Measurements from ENCODE around the gene RPL26.
A peak's percentile ranks its signal among the peaks of the same experiment; 100 is the strongest.
"Not testable (repeated sequence)": the region's sequence is repeated elsewhere in the genome, so short reads cannot be mapped to it uniquely, and the experiment has no call there.

Gene RPL26

DNA sequence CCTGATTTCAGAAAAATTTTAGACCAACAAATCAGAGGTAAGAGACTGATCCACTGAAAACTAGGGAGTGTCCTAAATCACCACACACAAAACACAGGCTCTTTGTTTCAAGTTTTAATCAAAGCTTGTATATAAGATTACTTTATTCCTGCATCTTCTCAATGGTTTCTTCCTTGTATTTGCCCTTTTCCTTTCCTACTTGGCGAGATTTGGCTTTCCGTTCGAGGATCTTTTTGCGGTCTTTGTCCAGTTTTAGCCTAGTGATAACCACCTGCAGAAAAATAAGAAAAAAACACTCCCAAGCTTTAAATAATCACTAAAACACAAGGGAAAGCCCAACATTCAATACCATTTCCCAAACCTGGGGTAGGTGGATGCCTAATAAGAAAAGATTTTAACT, 5.6 kb downstream of the RPL26 start:
- H3K36me3 ChIP-seq = peaks cover 55% of the 10 kb centered on the region
- no peak overlapping the region for H3K4me3 ChIP-seq (ENCODE audit: low read depth, low read length)
- H3K27me3 ChIP-seq (ENCODE audit: insufficient read depth, low read depth, severe bottlenecking) = no peaks in the 10 kb centered on the region
- no peak for TF ChIP-seq CTCF (IDR thresholded peaks at IDR 0.05; ENCODE audit: low read depth, low read length)
- peak overlapping the region; percentile 55 for H3K27ac ChIP-seq
- DNase-seq = no peak
- H3K9me3 ChIP-seq (ENCODE audit: severe bottlenecking) = no peaks in the 10 kb centered on the region

- Histone ChIP-seq H3K27me3 (ENCODE audit: insufficient read depth, low read depth, severe bottlenecking) (no peaks in the 10 kb centered on the region), H3K9me3 (ENCODE audit: severe bottlenecking) (no peaks in the 10 kb centered on the region), H3K36me3 (peaks cover 48% of the 10 kb centered on the region), H3K27ac (peak within 1 kb of the TSS; percentile 90), H3K4me3 (ENCODE audit: low read depth, low read length) (peak within 1 kb of the TSS; percentile 84)
- TF ChIP-seq CTCF (IDR thresholded peaks at IDR 0.05; ENCODE audit: low read depth, low read length) = peak; percentile 79
- DNase-seq = peak; percentile 96
Measured at GRCh38 chr17:8376271-8377067, 6.5 kb downstream of the RPL26 start, which contains the start of gene KRABD2. TSS of gene KRABD2 (minus strand) at chr17:8376704.

DNA sequence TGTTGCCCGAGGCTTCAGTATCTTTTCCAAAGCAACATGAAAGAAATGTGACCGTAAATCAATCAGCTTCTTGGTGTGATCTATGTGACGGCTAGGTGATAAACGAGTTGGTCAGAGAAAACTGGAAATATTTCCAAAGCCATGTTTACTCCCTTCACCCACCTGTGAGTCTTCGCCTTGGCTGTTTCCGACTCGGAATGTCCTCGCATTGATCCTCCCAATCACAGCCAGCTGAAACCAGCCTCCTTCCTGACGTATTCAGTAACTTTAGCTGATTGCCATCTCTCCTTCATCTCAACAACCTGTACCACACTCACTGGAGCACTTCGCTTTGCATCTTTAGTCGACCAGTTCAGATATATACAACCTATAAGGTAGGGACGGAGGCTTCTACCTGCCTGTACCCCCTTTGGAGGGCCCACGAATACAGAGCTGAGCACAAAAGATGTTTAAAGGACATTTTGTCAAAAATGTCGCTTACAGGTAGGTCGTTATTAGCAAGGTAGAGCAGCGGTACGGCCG, 7.2 kb downstream of the RPL26 start:
- Histone ChIP-seq H3K4me3 (ENCODE audit: low read depth, low read length) (peak overlapping the region; percentile 84), H3K36me3 (peaks cover 41% of the 10 kb centered on the region), H3K27ac (peak overlapping the region; percentile 90), H3K9me3 (ENCODE audit: severe bottlenecking) (no peaks in the 10 kb centered on the region), H3K27me3 (ENCODE audit: insufficient read depth, low read depth, severe bottlenecking) (no peaks in the 10 kb centered on the region)
- TF ChIP-seq CTCF (IDR thresholded peaks at IDR 0.05; ENCODE audit: low read depth, low read length) = no peak
- DNase-seq = no peak

GRCh38 chr17:8373856-8374255, 9.1 kb downstream of the RPL26 start:
- not testable (repeated sequence) for DNase-seq; H3K27ac ChIP-seq; H3K27me3 ChIP-seq (ENCODE audit: insufficient read depth, low read depth, severe bottlenecking); H3K4me3 ChIP-seq (ENCODE audit: low read depth, low read length); H3K9me3 ChIP-seq (ENCODE audit: severe bottlenecking)
- peaks cover 38% of the 10 kb centered on the region for H3K36me3 ChIP-seq

DNA sequence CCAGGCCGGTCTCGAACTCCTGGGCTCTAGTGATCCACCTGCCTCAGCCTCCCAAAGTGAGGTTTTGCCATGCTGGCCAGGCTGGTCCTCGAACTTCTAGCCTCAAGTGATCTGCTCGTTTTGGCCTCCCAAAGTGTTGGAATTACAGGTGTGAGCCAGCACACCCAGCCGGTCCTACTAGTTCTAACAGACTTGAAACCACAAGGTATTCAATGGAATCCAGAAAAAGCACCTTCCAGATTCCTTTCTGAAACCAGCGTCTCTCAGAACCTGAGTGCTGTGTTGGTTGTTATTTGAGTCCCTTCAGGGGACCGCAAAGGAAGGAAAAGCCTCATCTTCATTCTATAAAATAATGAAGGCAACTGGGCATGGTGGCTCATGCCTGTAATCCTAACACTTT, 10.6 kb downstream of the RPL26 start:
- Histone ChIP-seq H3K9me3 (ENCODE audit: severe bottlenecking) (no peaks in the 10 kb centered on the region), H3K27me3 (ENCODE audit: insufficient read depth, low read depth, severe bottlenecking) (no peaks in the 10 kb centered on the region), H3K4me3 (ENCODE audit: low read depth, low read length) (no peak overlapping the region), H3K27ac (no peak overlapping the region), H3K36me3 (peaks cover 33% of the 10 kb centered on the region)
- TF ChIP-seq CTCF (IDR thresholded peaks at IDR 0.05; ENCODE audit: low read depth, low read length) = no peak
- no peak for DNase-seq

DNA sequence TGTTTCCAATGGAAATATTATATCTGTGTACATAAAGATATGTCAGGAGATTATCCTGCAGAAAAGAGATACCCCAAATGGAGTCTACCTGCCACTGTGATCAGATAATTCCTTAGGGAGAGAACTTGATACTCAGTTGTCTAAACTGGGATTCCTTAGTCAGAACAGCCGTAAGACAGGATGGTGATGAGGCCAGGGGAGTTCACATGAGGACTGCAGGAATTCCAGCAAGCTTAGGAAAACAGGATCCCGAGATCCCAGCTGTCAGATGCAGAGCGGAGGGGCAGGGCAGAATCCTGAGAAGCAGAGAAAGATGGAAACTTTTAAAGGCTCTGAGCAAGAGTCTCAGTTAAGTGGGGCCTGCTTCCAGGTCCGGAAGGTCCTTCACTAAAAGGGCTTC, 11.2 kb downstream of the RPL26 start:
- Histone ChIP-seq H3K27me3 (ENCODE audit: insufficient read depth, low read depth, severe bottlenecking) (no peaks in the 10 kb centered on the region), H3K9me3 (ENCODE audit: severe bottlenecking) (no peaks in the 10 kb centered on the region), H3K4me3 (ENCODE audit: low read depth, low read length) (no peak overlapping the region), H3K27ac (no peak overlapping the region), H3K36me3 (peaks cover 27% of the 10 kb centered on the region)
- DNase-seq = peak; percentile 63
- no peak for TF ChIP-seq CTCF (IDR thresholded peaks at IDR 0.05; ENCODE audit: low read depth, low read length)
